OCI-LY1 (cell line): ENCODE results near the gene NCS1.

Experiments used
- H2AFZ ChIP-seq: fragments of 200-600 bp; sonication (generic), shearing (Covaris generic); 2 replicates; pipeline ENCODE4 v1.6.0; 2014; ENCODE audit warnings: antibody characterized with exemption, mild to moderate bottlenecking, low read length
- H3F3A ChIP-seq: fragments of 200-600 bp; sonication (generic), shearing (Covaris generic); 2 replicates; pipeline ENCODE4 v1.6.0; 2014; ENCODE audit warnings: mild to moderate bottlenecking, antibody characterized with exemption, low read length, moderate library complexity; ENCODE audit not compliant: insufficient read depth
- H3K27ac ChIP-seq: fragments of 200-600 bp; sonication (generic); 2 replicates; pipeline ENCODE4 v1.5.1; 2014; ENCODE audit warnings: low read length, mixed run types, mild to moderate bottlenecking, low read depth; ENCODE audit not compliant: poor library complexity, severe bottlenecking
- H3K27me3 ChIP-seq: fragments of 200-600 bp; sonication (generic); 2 replicates; pipeline ENCODE4 v1.6.0; 2014; ENCODE audit warnings: antibody characterized with exemption, mild to moderate bottlenecking, low read length, moderate library complexity; ENCODE audit not compliant: insufficient read depth
- H3K36me3 ChIP-seq: fragments of 200-600 bp; sonication (generic); 2 replicates; pipeline ENCODE4 v1.6.1; 2014; ENCODE audit warnings: mild to moderate bottlenecking, antibody characterized with exemption, low read length, moderate library complexity, mixed read lengths; ENCODE audit not compliant: insufficient read depth
- H3K4me1 ChIP-seq: fragments of 200-600 bp; sonication (generic); 2 replicates; pipeline ENCODE4 v1.5.1; 2014; ENCODE audit warnings: mild to moderate bottlenecking, low read length, moderate library complexity; ENCODE audit not compliant: insufficient read depth, severe bottlenecking
- H3K4me2 ChIP-seq: fragments of 200-600 bp; sonication (generic), shearing (Covaris generic); 2 replicates; pipeline ENCODE4 v1.6.1; 2014; ENCODE audit warnings: low read length
- H3K4me3 ChIP-seq: fragments of 200-600 bp; sonication (generic); 2 replicates; pipeline ENCODE4 v1.5.1; 2014; ENCODE audit warnings: low read length, low read depth, mild to moderate bottlenecking, mixed read lengths; ENCODE audit not compliant: poor library complexity, severe bottlenecking
- H3K79me2 ChIP-seq: fragments of 200-600 bp; shearing (Covaris generic); 2 replicates; pipeline ENCODE4 v1.6.1; 2016; ENCODE audit warnings: mixed run types, low read length, mixed read lengths; ENCODE audit not compliant: insufficient read depth
- H3K9ac ChIP-seq: fragments of 200-600 bp; sonication (generic), shearing (Covaris generic); 2 replicates; pipeline ENCODE4 v1.6.1; 2014; ENCODE audit warnings: mild to moderate bottlenecking, low read length, mixed read lengths
- H3K9me2 ChIP-seq: fragments of 200-600 bp; sonication (generic), shearing (Covaris generic); 2 replicates; pipeline ENCODE4 v1.6.1; 2014; ENCODE audit warnings: low read depth, mild to moderate bottlenecking, low read length, mixed read lengths
- H3K9me3 ChIP-seq: fragments of 200-600 bp; shearing (Covaris generic); 2 replicates; pipeline ENCODE4 v1.6.1; 2014; ENCODE audit warnings: low read length, mixed read lengths
- H4K20me1 ChIP-seq: fragments of 200-600 bp; sonication (generic), shearing (Covaris generic); 2 replicates; pipeline ENCODE4 v1.6.0; 2016; ENCODE audit warnings: mild to moderate bottlenecking, low read length; ENCODE audit not compliant: insufficient read depth
- EZH2 ChIP-seq: fragments of 200-600 bp; sonication (generic), shearing (Covaris generic); IDR thresholded peaks from 2 replicates; pipeline ENCODE4 v1.8.0; 2017; ENCODE audit warnings: borderline replicate concordance, mixed run types, mild to moderate bottlenecking, antibody characterized with exemption, low read length, moderate library complexity, mixed read lengths
- TF ChIP-seq, protein P1 (sequence below): fragments of 200-600 bp; sonication (generic), shearing (Covaris generic); IDR thresholded peaks from 2 replicates; pipeline ENCODE4 v1.5.1; 2017; ENCODE audit warnings: mild to moderate bottlenecking, antibody characterized with exemption, low read length, moderate library complexity, mixed read lengths

NCS1 gene

DNA sequence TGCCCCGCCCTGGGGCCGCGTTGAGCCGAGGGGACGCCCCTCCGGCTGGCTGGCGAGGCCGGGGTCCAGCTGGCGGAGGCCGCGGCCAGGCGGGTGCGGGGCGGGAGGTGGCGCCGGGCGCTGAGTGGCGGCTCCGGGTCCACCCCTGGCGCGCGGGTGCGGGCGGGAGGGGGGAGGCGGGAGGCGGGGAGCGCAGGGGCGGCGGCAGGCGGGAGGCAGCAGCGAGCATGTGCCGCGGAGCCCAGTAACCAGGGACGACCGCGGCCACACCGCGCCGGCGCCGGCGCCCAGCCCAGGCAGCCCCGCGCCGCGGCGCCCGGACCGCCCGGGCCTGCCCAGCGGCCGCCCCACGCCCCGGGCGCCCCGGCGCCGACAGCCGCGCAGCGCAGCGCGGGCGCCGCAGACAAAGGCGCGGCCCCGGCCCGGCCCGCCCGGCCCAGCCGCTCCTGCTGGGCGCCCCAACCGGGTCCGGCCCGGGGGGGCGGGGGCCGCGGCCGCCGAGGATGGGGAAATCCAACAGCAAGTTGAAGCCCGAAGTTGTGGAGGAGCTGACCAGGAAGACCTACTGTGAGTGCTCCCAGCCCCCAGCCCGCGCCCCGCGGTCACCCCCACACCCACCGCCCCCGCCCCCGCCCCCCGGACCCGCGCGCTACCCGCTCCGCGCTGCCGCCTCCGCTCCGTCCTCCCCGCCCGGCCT, at the start of gene NCS1:
Gene NCS1 (plus strand): TSS at position 244 of the 697 bp plus-strand sequence. CDS start 260 bp downstream, at position 504.
- H3K79me2 ChIP-seq, result no peaks in the 10 kb centered on the region
- H3K4me3 ChIP-seq, result no peak within 1 kb of the TSS
- TF ChIP-seq, protein P1, sequence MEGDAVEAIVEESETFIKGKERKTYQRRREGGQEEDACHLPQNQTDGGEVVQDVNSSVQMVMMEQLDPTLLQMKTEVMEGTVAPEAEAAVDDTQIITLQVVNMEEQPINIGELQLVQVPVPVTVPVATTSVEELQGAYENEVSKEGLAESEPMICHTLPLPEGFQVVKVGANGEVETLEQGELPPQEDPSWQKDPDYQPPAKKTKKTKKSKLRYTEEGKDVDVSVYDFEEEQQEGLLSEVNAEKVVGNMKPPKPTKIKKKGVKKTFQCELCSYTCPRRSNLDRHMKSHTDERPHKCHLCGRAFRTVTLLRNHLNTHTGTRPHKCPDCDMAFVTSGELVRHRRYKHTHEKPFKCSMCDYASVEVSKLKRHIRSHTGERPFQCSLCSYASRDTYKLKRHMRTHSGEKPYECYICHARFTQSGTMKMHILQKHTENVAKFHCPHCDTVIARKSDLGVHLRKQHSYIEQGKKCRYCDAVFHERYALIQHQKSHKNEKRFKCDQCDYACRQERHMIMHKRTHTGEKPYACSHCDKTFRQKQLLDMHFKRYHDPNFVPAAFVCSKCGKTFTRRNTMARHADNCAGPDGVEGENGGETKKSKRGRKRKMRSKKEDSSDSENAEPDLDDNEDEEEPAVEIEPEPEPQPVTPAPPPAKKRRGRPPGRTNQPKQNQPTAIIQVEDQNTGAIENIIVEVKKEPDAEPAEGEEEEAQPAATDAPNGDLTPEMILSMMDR, result no peak
- TF ChIP-seq EZH2, result no peak
- H4K20me1 ChIP-seq, result no peaks in the 10 kb centered on the region
- H2AFZ ChIP-seq, result no peak within 1 kb of the TSS
- H3K4me1 ChIP-seq, result no peaks in the 10 kb centered on the region
- no peaks in the 10 kb centered on the region for H3K9me3 ChIP-seq
- no peak within 1 kb of the TSS for H3K9ac ChIP-seq
- no peak within 1 kb of the TSS for H3K4me2 ChIP-seq
- H3K27me3 ChIP-seq, result peaks cover 4% of the 10 kb centered on the region; the same call in 1 of the 2 replicates
- no peak within 1 kb of the TSS for H3K27ac ChIP-seq
- no peaks in the 10 kb centered on the region for H3F3A ChIP-seq
- no peaks in the 10 kb centered on the region for H3K36me3 ChIP-seq
- no peaks in the 10 kb centered on the region for H3K9me2 ChIP-seq

DNA sequence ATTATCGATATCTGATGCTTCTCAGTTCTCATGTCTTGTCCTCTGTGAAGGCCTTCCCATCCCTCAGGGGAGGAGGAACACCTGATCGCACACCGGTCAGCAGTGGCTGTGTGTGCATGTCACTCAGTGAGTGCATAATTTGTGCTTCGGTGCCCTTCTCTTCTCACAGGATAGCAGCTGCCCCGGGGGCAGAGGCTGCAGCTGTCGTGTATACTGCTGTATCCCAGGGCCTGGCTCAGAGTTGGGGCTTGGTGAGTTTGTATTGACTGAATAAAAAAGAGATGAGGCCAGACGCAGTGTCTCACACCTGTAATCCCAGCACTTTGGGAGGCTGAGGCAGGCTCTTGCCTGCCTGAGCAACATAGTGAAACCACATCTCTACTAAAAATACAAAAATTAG, 49.7 kb upstream of the NCS1 start:
- Histone ChIP-seq H3K36me3 (no peaks in the 10 kb centered on the region), H2AFZ (no peak overlapping the region), H3K9me2 (no peaks in the 10 kb centered on the region), H4K20me1 (no peaks in the 10 kb centered on the region), H3K9ac (no peak overlapping the region; the same call in 1 of the 2 replicates), H3K79me2 (no peaks in the 10 kb centered on the region), H3K27me3 (no peaks in the 10 kb centered on the region), H3K9me3 (no peaks in the 10 kb centered on the region), H3K4me2 (peak overlapping the region; percentile 38; the same call in 1 of the 2 replicates), H3K4me3 (no peak overlapping the region), H3F3A (no peaks in the 10 kb centered on the region), H3K27ac (peak overlapping the region; percentile 84), H3K4me1 (peaks cover 27% of the 10 kb centered on the region)
- TF ChIP-seq, protein P1, result no peak
- TF ChIP-seq EZH2, result no peak

DNA sequence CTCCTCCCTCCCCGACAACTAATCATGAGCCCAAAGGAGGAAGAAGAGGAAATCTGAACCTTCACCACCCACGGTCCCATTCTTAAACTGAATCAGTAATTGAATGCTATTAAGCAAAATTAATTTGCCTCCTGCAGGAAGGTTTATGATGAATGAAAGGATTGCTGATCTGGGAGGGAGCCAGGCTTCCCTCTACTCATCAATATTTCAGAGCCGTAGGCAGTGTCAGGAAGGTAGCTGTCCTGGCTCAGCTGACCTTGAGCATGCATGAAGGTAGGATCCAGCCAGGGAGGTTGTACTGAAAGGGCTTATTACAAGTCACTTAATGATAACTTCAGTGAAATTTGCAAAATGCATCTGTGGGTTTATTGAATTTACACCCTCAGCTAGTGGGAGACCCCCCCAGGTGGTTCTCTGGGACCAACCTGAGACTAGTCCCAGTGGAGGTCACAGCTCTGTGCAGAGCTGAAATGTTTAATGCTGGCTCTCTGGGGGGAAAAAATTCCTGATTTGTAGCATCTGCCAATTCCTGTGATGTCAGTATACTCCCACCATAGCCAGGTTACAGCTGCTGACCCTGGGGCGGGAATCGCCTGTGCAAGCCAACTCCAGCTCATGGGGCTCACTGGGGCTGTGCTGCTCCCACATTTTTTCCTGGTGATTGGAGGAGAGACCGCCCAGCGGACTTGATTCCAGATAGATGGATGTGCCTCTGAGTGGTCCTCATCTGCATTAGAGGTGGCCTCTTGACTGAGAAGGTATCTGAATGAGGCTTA, 47.9 kb upstream of the NCS1 start:
- peaks cover 45% of the 10 kb centered on the region for H3K4me1 ChIP-seq
- no peak overlapping the region for H3K4me3 ChIP-seq
- H4K20me1 ChIP-seq, result no peaks in the 10 kb centered on the region
- H3K4me2 ChIP-seq, result no peak overlapping the region; the same call in 1 of the 2 replicates
- no peaks in the 10 kb centered on the region for H3K27me3 ChIP-seq
- no peak overlapping the region for H2AFZ ChIP-seq
- H3K9me3 ChIP-seq, result no peaks in the 10 kb centered on the region
- no peaks in the 10 kb centered on the region for H3F3A ChIP-seq
- H3K79me2 ChIP-seq, result no peaks in the 10 kb centered on the region
- no peaks in the 10 kb centered on the region for H3K9me2 ChIP-seq
- H3K9ac ChIP-seq, result no peak overlapping the region
- peak overlapping the region; percentile 84 for H3K27ac ChIP-seq
- H3K36me3 ChIP-seq, result 0 out of 2 replicates have a peak, but pooled peaks cover 7% of the 10 kb centered on the region
- TF ChIP-seq, protein P1, result no peak
- TF ChIP-seq EZH2, result no peak
